Measurements from ENCODE around the gene KCNQ1. TPM values are rescaled to one million over a fixed set of nuclear protein-coding genes. Genes with fewer than 3 reads are reported as not detected.

Gene KCNQ1
- total and polyA plus RNA-seq, 2 experiments from 2014 or later = 0.45 to 0.87 TPM

GRCh38 chr11:2517386-2518064 lies 72.7 kb downstream of the KCNQ1 start (continued):
- TF ChIP-seq ZNF462 (CRISPR knock-in tag; IDR thresholded peaks at IDR 0.05) (no peak), ZNF331 (CRISPR knock-in tag; IDR thresholded peaks at IDR 0.05; ENCODE audit: low read depth) (no peak)
- TF ChIP-seq, protein P1, sequence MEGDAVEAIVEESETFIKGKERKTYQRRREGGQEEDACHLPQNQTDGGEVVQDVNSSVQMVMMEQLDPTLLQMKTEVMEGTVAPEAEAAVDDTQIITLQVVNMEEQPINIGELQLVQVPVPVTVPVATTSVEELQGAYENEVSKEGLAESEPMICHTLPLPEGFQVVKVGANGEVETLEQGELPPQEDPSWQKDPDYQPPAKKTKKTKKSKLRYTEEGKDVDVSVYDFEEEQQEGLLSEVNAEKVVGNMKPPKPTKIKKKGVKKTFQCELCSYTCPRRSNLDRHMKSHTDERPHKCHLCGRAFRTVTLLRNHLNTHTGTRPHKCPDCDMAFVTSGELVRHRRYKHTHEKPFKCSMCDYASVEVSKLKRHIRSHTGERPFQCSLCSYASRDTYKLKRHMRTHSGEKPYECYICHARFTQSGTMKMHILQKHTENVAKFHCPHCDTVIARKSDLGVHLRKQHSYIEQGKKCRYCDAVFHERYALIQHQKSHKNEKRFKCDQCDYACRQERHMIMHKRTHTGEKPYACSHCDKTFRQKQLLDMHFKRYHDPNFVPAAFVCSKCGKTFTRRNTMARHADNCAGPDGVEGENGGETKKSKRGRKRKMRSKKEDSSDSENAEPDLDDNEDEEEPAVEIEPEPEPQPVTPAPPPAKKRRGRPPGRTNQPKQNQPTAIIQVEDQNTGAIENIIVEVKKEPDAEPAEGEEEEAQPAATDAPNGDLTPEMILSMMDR (conservative IDR thresholded peaks at IDR 0.05; ENCODE audit: low read depth in 2 of 2) = no peak

DNA sequence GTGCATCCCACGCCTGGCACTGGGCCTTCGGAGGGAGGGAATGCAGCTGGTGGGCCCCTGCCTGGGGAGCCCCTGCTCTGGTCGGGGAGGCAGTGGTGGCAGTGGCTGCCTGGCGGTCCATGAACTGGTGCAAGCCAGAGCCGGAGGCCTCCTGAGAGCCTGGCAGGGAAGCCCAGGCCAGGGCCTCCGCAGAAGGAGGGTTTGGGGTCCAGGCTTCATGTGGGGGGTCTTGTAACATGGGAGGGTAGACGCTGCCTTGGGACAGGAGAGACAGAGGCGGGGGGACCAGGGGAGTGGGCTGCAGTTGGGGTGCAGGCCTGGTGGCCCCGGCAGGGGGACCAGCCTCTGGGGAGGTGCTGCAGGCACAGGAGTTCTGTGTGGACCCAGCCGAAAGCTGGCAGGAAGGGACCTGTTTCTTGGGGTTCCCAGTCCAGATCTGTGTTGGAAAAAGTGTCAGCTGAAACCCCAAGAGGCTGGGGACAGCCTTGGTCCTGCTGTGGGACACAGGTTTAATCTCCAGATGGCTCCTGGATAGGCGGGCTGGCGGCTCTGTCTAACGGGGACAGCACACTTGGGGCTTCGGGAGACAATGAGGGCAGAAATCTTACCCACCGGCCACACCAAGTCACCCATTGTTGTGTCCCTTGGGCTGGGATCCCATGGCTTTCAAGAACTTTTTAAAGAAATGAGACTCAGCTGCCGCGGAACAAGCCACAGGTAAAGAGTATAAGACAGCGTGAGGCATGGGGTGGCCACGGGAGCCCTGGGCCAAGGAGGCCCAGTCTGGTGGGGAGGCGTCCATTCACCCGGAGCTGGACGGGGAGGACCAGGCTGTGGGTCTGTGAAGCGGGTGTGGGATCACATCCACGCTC lies 73.5 kb downstream of the KCNQ1 start:
- Histone ChIP-seq H3K27me3 (ENCODE audit: insufficient read depth) (no peaks in the 10 kb centered on the region), H3K36me3 (ENCODE audit: insufficient read depth) (no peaks in the 10 kb centered on the region), H3K4me1 (ENCODE audit: insufficient read depth) (no peaks in the 10 kb centered on the region), H3K27ac (ENCODE audit: low read depth) (no peak overlapping the region), H4K20me1 (replicated peaks; ENCODE audit: insufficient read depth) (no peaks in the 10 kb centered on the region), H3K4me3 (no peak overlapping the region), H3K79me2 (replicated peaks; ENCODE audit: insufficient read depth) (no peaks in the 10 kb centered on the region), H3F3A (replicated peaks; ENCODE audit: low read depth) (no peaks in the 10 kb centered on the region), H3K4me2 (no peak overlapping the region), H3K9me2 (ENCODE audit: insufficient read depth) (no peaks in the 10 kb centered on the region), H2AFZ (no peak overlapping the region)
- Mint-ChIP-seq H3K36me3 (ENCODE audit: low read depth) (no peaks in the 10 kb centered on the region), H3K27me3 (ENCODE audit: insufficient read depth, low read depth, poor library complexity) (peaks cover 37% of the 10 kb centered on the region), H3K9me3 (no peaks in the 10 kb centered on the region), H3K4me1 (no peaks in the 10 kb centered on the region), H3K27ac (no peak overlapping the region), H3K4me3 (no peak overlapping the region)
- DNase-seq (ENCODE audit: low spot score) (no peak), ATAC-seq (no peak)
- no peak for TF ChIP-seq JUNB (IDR thresholded peaks at IDR 0.05; ENCODE audit: unreplicated experiment)
- TF ChIP-seq REST (IDR thresholded peaks at IDR 0.05; ENCODE audit: unreplicated experiment) = no peak
- TF ChIP-seq ZNF331 (CRISPR knock-in tag; IDR thresholded peaks at IDR 0.05; ENCODE audit: low read depth) = no peak
- TF ChIP-seq ZNF114 (CRISPR knock-in tag; IDR thresholded peaks at IDR 0.05) = no peak

Data from GM23338 (cell line).